H1 (cell line): ENCODE data around the gene MBNL2. TPM values are rescaled to one million over a fixed set of nuclear protein-coding genes. Genes with fewer than 3 reads are reported as not detected.

Experiments used
- CTCF ChIA-PET: fragments of 300-600 bp; sonication (Branson Sonifier 250); formaldehyde crosslinking; loops from one replicate; lab custom pipeline; 2021; ENCODE audit not compliant: partially characterized antibody; lab: Charles Lee
- POLR2A ChIA-PET: fragments of 300-600 bp; sonication (Branson Sonifier 250); formaldehyde crosslinking; loops from one replicate; lab custom pipeline; 2021; ENCODE audit warnings: inconsistent platforms; ENCODE audit not compliant: partially characterized antibody; lab: Charles Lee
- DNase-seq, 2 experiments: peaks; one replicate each; pipeline versions ENCODE4 v3.0.0 to v3.0.0-alpha.2; 2010 to 2022; ENCODE audit warnings: low spot score in 2 of 2, low read depth in 1 of 2, mixed read lengths in 1 of 2
- FAIRE-seq: peaks from 2 replicates; lab custom pipeline; 2011; peaks lifted over from hg19 to GRCh38; lab: Jason Lieb, UNC
- H2AFZ ChIP-seq: 2 replicates; pipeline ENCODE4 v1.8.1; 2012; ENCODE audit warnings: low read length, inconsistent platforms
- H2AK5ac ChIP-seq: 2 replicates; pipeline ENCODE4 v1.6.1; 2013; ENCODE audit warnings: low read depth, low read length
- H2BK120ac ChIP-seq: replicated peaks from 2 replicates; pipeline ENCODE3; 2013; ENCODE audit warnings: low read depth, low read length, inconsistent platforms
- H2BK12ac ChIP-seq: 2 replicates; pipeline ENCODE4 v1.6.1; 2013; ENCODE audit warnings: low read depth, low read length
- H2BK15ac ChIP-seq: 2 replicates; pipeline ENCODE4 v1.6.1; 2013; ENCODE audit warnings: low read length
- H2BK20ac ChIP-seq: 2 replicates; pipeline ENCODE4 v1.6.1; 2013; ENCODE audit warnings: low read length
- H2BK5ac ChIP-seq: 2 replicates; pipeline ENCODE4 v1.6.1; 2013; ENCODE audit warnings: low read depth, low read length
- H3K14ac ChIP-seq: 2 replicates; pipeline ENCODE4 v1.6.1; 2013; ENCODE audit warnings: inconsistent platforms; ENCODE audit not compliant: insufficient read length
- H3K18ac ChIP-seq: 2 replicates; pipeline ENCODE4 v1.6.1; 2013; ENCODE audit warnings: low read length; ENCODE audit errors: extremely low read depth
- H3K23ac ChIP-seq: 2 replicates; pipeline ENCODE4 v1.6.1; 2013; ENCODE audit warnings: inconsistent platforms; ENCODE audit not compliant: insufficient read length
- H3K23me2 ChIP-seq: 2 replicates; pipeline ENCODE4 v1.6.1; 2013; ENCODE audit warnings: low read depth, low read length
- H3K27ac ChIP-seq: 2 replicates; pipeline ENCODE4 v1.6.1; 2011; ENCODE audit warnings: low read depth, low read length, inconsistent platforms
- H3K27me3 ChIP-seq, 4 experiments: replicated peaks in 1 of 4; 1 replicate in 1 of 4; 2 replicates in 3 of 4; pipeline versions ENCODE4 v1.6.1 to v1.8.1; 2011 to 2013; ENCODE audit warnings: low read length in 3 of 4, mild to moderate bottlenecking in 3 of 4, inconsistent platforms in 2 of 4, mixed read lengths in 2 of 4, moderate library complexity in 1 of 4; ENCODE audit not compliant: control insufficient read depth in 3 of 4, insufficient read depth in 3 of 4; ENCODE audit errors: extremely low read depth in 1 of 4
- H3K36me3 ChIP-seq, 4 experiments: 2 replicates each; pipeline versions ENCODE4 v1.6.1 to v1.8.1; 2011 to 2013; ENCODE audit warnings: mild to moderate bottlenecking in 4 of 4, low read length in 3 of 4, moderate library complexity in 2 of 4, control low read depth in 1 of 4, inconsistent platforms in 1 of 4; ENCODE audit not compliant: insufficient read depth in 4 of 4, control insufficient read depth in 2 of 4
- H3K4ac ChIP-seq: replicated peaks from 2 replicates; pipeline ENCODE3; 2013; ENCODE audit warnings: low read length, low read depth, mixed read lengths, inconsistent platforms; ENCODE audit not compliant: insufficient read length
- H3K4me1 ChIP-seq, 4 experiments: replicated peaks in 1 of 4; 1 replicate in 1 of 4; 2 replicates in 3 of 4; pipeline versions ENCODE4 v1.6.1 to v1.8.1; 2011 to 2013; ENCODE audit warnings: low read length in 3 of 4, inconsistent platforms in 2 of 4, mixed read lengths in 1 of 4; ENCODE audit not compliant: insufficient read depth in 4 of 4, control insufficient read depth in 3 of 4
- H3K4me2 ChIP-seq, 2 experiments: 2 replicates each; pipeline versions ENCODE4 v1.6.1 to v1.8.1; 2011 to 2013; ENCODE audit warnings: low read depth in 2 of 2, low read length in 2 of 2, control low read depth in 1 of 2, inconsistent platforms in 1 of 2, mild to moderate bottlenecking in 1 of 2; ENCODE audit not compliant: insufficient read depth in 1 of 2
- H3K4me3 ChIP-seq, 4 experiments: fragments of 200-600, 300-600 bp in 1 of 4; sonication (generic), shearing (Covaris generic), sonication (Bioruptor Twin) in 1 of 4; 2 replicates each; pipeline versions ENCODE4 v1.5.1 to v1.8.1; 2011 to 2016; ENCODE audit warnings: low read length in 4 of 4, low read depth in 3 of 4, control low read depth in 2 of 4, inconsistent platforms in 2 of 4, mild to moderate bottlenecking in 2 of 4, mixed read lengths in 1 of 4, moderate library complexity in 1 of 4; ENCODE audit not compliant: insufficient read depth in 2 of 4; ENCODE audit errors: extremely low read depth in 1 of 4
- H3K56ac ChIP-seq: replicated peaks from 2 replicates; pipeline ENCODE3; 2013; ENCODE audit warnings: low read depth, mild to moderate bottlenecking, mixed read lengths, low read length, inconsistent platforms; ENCODE audit not compliant: insufficient read length
- H3K79me1 ChIP-seq: 2 replicates; pipeline ENCODE4 v1.6.1; 2013; ENCODE audit warnings: low read depth, low read length, control low read depth
- H3K79me2 ChIP-seq, 2 experiments: 2 replicates each; pipeline versions ENCODE4 v1.6.1 to v1.8.1; 2012 to 2013; ENCODE audit warnings: low read length in 2 of 2, mild to moderate bottlenecking in 2 of 2, inconsistent platforms in 1 of 2; ENCODE audit not compliant: insufficient read depth in 2 of 2, control insufficient read depth in 1 of 2
- H3K9ac ChIP-seq, 4 experiments: replicated peaks in 1 of 4; 1 replicate in 1 of 4; 2 replicates in 3 of 4; pipeline versions ENCODE4 v1.6.1 to v1.8.1; 2011 to 2013; ENCODE audit warnings: low read depth in 3 of 4, low read length in 3 of 4, control low read depth in 2 of 4, mild to moderate bottlenecking in 2 of 4, moderate library complexity in 2 of 4, inconsistent platforms in 1 of 4; ENCODE audit errors: extremely low read depth in 1 of 4
- H3K9me3 ChIP-seq, 2 experiments: 2 replicates each; pipeline versions ENCODE4 v1.6.1 to v1.8.1; 2012 to 2013; ENCODE audit warnings: mild to moderate bottlenecking in 2 of 2, moderate library complexity in 2 of 2, control low read depth in 1 of 2, inconsistent platforms in 1 of 2, low read depth in 1 of 2, low read length in 1 of 2, mixed read lengths in 1 of 2; ENCODE audit not compliant: insufficient read depth in 2 of 2
- H4K20me1 ChIP-seq, 2 experiments: replicated peaks in 1 of 2; 2 replicates each; pipeline versions ENCODE3 to v1.8.1; 2011 to 2013; ENCODE audit warnings: inconsistent platforms in 2 of 2, low read length in 2 of 2, mild to moderate bottlenecking in 1 of 2; ENCODE audit not compliant: insufficient read depth in 2 of 2, control insufficient read depth in 1 of 2
- H4K5ac ChIP-seq: 2 replicates; pipeline ENCODE4 v1.6.1; 2013; ENCODE audit warnings: low read length, low read depth, mixed read lengths, inconsistent platforms; ENCODE audit not compliant: insufficient read length
- H4K8ac ChIP-seq: 2 replicates; pipeline ENCODE4 v1.8.0; 2013; ENCODE audit warnings: mild to moderate bottlenecking, moderate library complexity, low read length, inconsistent platforms; ENCODE audit not compliant: insufficient read depth; ENCODE audit errors: extremely low read depth
- H4K91ac ChIP-seq: replicated peaks from 2 replicates; pipeline ENCODE3; 2013; ENCODE audit warnings: low read length, mixed read lengths, inconsistent platforms; ENCODE audit not compliant: insufficient read length
- BACH1 ChIP-seq: IDR thresholded peaks from 2 replicates; pipeline ENCODE4 v1.6.1; 2012; ENCODE audit warnings: low read length, improper control_type of control experiment
- CBX5 ChIP-seq: fragments of 300-800, 300-1000 bp; sonication (generic); IDR thresholded peaks from 2 replicates; pipeline ENCODE4 v1.7.1; 2016; ENCODE audit warnings: antibody characterized with exemption, low read length, low read depth
- JUND ChIP-seq: IDR thresholded peaks from 2 replicates; pipeline ENCODE4 v1.6.1; 2011; ENCODE audit warnings: mild to moderate bottlenecking, improper control_type of control experiment, low read length
- SAP30 ChIP-seq: fragments of 300-600 bp; sonication (generic); IDR thresholded peaks from 2 replicates; pipeline ENCODE4 v1.7.1; 2012; ENCODE audit warnings: low read length, moderate library complexity, mild to moderate bottlenecking, inconsistent platforms; ENCODE audit not compliant: insufficient read depth, insufficient replicate concordance
- SUZ12 ChIP-seq: fragments of 200-600 bp; sonication (generic); IDR thresholded peaks from 2 replicates; pipeline ENCODE4 v1.6.1; 2012; ENCODE audit warnings: mild to moderate bottlenecking, inconsistent platforms, low read length, moderate library complexity, mixed read lengths
- WGBS, 2 experiments: shearing (Covaris generic) in 1 of 2; methylation state at CpG; one replicate each; pipeline versions ENCODE4 v1.1.6 to v1.1.7; 2013 to 2015; ENCODE audit warnings: low lambda C conversion rate in 2 of 2, mixed read lengths in 2 of 2, inconsistent platforms in 1 of 2, low coverage in 1 of 2, missing lambda C conversion rate in 1 of 2; ENCODE audit not compliant: insufficient replicate concordance in 2 of 2, insufficient coverage in 1 of 2, insufficient read length in 1 of 2; ENCODE audit errors: extremely low coverage in 1 of 2, missing lambda C conversion rate in 1 of 2; 5-methylcytosine and 5-hydroxymethylcytosine counted together
- polyA plus RNA-seq, 7 experiments: library from polyadenylated mRNA; depleted of rRNA in 3 of 7; stranded (reverse) in 5 of 7; unstranded in 2 of 7; fragments of >200 nt in 5 of 7; fragments of 200-250 nt in 2 of 7; gene quantifications; 1 replicate in 5 of 7; 2 replicates in 1 of 7; 4 replicates in 1 of 7; pipeline versions ENCODE4 v1.2.1 to v1.2.3, GENCODE V29; 2011 to 2013; ENCODE audit warnings: missing spikeins in 2 of 7, mixed read lengths in 2 of 7
- total RNA-seq: library from RNA; stranded (reverse); fragmentation: NEBNext Ultra II Directional; extraction: Animal tissue kit (Norgen Biotek cat#: 25700); gene quantifications from 2 replicates; pipeline ENCODE4 v1.2.1, GENCODE V29; 2021

Gene MBNL2
- total and polyA plus RNA-seq, 2 of the 8 experiments (the other 6 are each of a cell fraction or from before 2014, with no cell fraction given) = 1.0 to 2.6 TPM

- Histone ChIP-seq H3K4me3 (no peak overlapping the region), H4K20me1 (no peaks in the 10 kb centered on the region), H2AK5ac (no peak overlapping the region), H3K9me3 (no peaks in the 10 kb centered on the region), H3K79me2 (no peaks in the 10 kb centered on the region), H4K91ac (no peak overlapping the region), H3K18ac (no peak overlapping the region), H3K23me2 (no peaks in the 10 kb centered on the region; the same call in 1 of the 2 replicates), H3K4ac (no peak overlapping the region), H3K4me1 (peaks cover 0 to 5% (median 1%) of the 10 kb centered on the region in 4 experiments; a peak in 2 of 7 replicates), H3K56ac (no peak overlapping the region), H3K27ac (no peak overlapping the region), H3K23ac (no peak overlapping the region), H4K5ac (no peak overlapping the region), H2BK5ac (no peak overlapping the region), H2BK120ac (no peak overlapping the region), H3K14ac (peak overlapping the region; percentile 80), H4K8ac (no peak overlapping the region), H3K9ac (no peak overlapping the region), H3K36me3 (no peaks in the 10 kb centered on the region), H2AFZ (no peak overlapping the region), H3K79me1 (no peaks in the 10 kb centered on the region), H2BK15ac (no peak overlapping the region), H2BK12ac (peak overlapping the region; percentile 65; the same call in 1 of the 2 replicates), H2BK20ac (no peak overlapping the region), H3K4me2 (no peak overlapping the region), H3K27me3 (no peaks in the 10 kb centered on the region)
- no peak for TF ChIP-seq JUND
- TF ChIP-seq CBX5 = no peak
- peak; percentile 58; the same call in 1 of the 2 replicates for TF ChIP-seq BACH1
- TF ChIP-seq SAP30 = no peak
- no peak for TF ChIP-seq SUZ12
- FAIRE-seq (no peak), DNase-seq (no peak)
- ChIA-PET CTCF (interaction anchor here (0.6 to 4.1 kb wide), 7 partner anchors 8 to 258 kb away, joined by 3 to 21 read pairs (median 5); no protein-coding TSS in a partner anchor), POLR2A (no interaction called here)
- 80% methylated on average over 15 of the region's 15 CpGs; no CpG with 5 or more reads in 1 of the 2 experiments for WGBS, 2 experiments
These were observed 145.1 kb downstream of the MBNL2 start for GRCh38 chr13:97367016-97367822.
